ENCODE measurements around the gene ZDHHC20. TPM values are rescaled to one million over a fixed set of nuclear protein-coding genes. Genes with fewer than 3 reads are reported as not detected.

ZDHHC20 gene
- total RNA-seq, 2 experiments from 2014 or later: 98.2 to 106 TPM

- CTCF ChIA-PET: no interaction called here
- ATAC-seq: no peak
- POLR2A ChIA-PET: no interaction called here
These were observed 120.9 kb downstream of the ZDHHC20 start for GRCh38 chr13:21338156-21338555.

GRCh38 chr13:21336609-21337349 is 122.3 kb downstream of the ZDHHC20 start:
- Mint-ChIP-seq H3K4me1 (ENCODE audit: low read depth) (no peaks in the 10 kb centered on the region), H3K4me3 (no peak overlapping the region), H3K27ac (no peak overlapping the region), H3K36me3 (ENCODE audit: low read depth) (no peaks in the 10 kb centered on the region), H3K9me3 (ENCODE audit: insufficient read depth) (no peaks in the 10 kb centered on the region), H3K27me3 (ENCODE audit: low read depth) (no peaks in the 10 kb centered on the region)
- CTCF ChIA-PET: no interaction called here
- POLR2A ChIA-PET: no interaction called here
- DNase-seq (no peak), ATAC-seq (no peak)

More at GRCh38 chr13:21338156-21338555, 120.9 kb downstream of the ZDHHC20 start:
- H3K27me3 Mint-ChIP-seq (ENCODE audit: low read depth): no peaks in the 10 kb centered on the region
- no peak for DNase-seq
- no peaks in the 10 kb centered on the region for H3K36me3 Mint-ChIP-seq (ENCODE audit: low read depth)
- H3K27ac Mint-ChIP-seq: no peak overlapping the region
- peaks cover 7% of the 10 kb centered on the region for H3K4me1 Mint-ChIP-seq (ENCODE audit: low read depth)
- no peaks in the 10 kb centered on the region for H3K9me3 Mint-ChIP-seq (ENCODE audit: insufficient read depth)
- H3K4me3 Mint-ChIP-seq: no peak overlapping the region

GRCh38 chr13:21333186-21333585 is 125.9 kb downstream of the ZDHHC20 start:
- Mint-ChIP-seq H3K9me3 (ENCODE audit: insufficient read depth) (no peaks in the 10 kb centered on the region), H3K27me3 (ENCODE audit: low read depth) (no peaks in the 10 kb centered on the region), H3K4me1 (ENCODE audit: low read depth) (peaks cover 26% of the 10 kb centered on the region), H3K27ac (no peak overlapping the region), H3K36me3 (ENCODE audit: low read depth) (peaks cover 3% of the 10 kb centered on the region), H3K4me3 (no peak overlapping the region)
- CTCF ChIA-PET: interaction anchor here (0.7 kb wide), 1 partner anchor 36 kb away, joined by 3 read pairs; no protein-coding TSS in a partner anchor
- ATAC-seq (no peak), DNase-seq (no peak)
- POLR2A ChIA-PET: no interaction called here

- H3K27ac Mint-ChIP-seq: peak overlapping the region; percentile 2
- no peaks in the 10 kb centered on the region for H3K27me3 Mint-ChIP-seq (ENCODE audit: low read depth)
- no peaks in the 10 kb centered on the region for H3K9me3 Mint-ChIP-seq (ENCODE audit: insufficient read depth)
- DNase-seq (no peak), ATAC-seq (peak; percentile 61)
- H3K4me1 Mint-ChIP-seq (ENCODE audit: low read depth): peaks cover 28% of the 10 kb centered on the region
- H3K36me3 Mint-ChIP-seq (ENCODE audit: low read depth): peaks cover 8% of the 10 kb centered on the region
- ChIA-PET CTCF (interaction anchor here (2.1 kb wide), 1 partner anchor 147 kb away, joined by 5 read pairs; no protein-coding TSS in a partner anchor), POLR2A (interaction anchor here (1.7 kb wide), 1 partner anchor 13 kb away, joined by 7 read pairs; no protein-coding TSS in a partner anchor)
- no peak overlapping the region for H3K4me3 Mint-ChIP-seq
These were observed 128.8 kb downstream of the ZDHHC20 start for GRCh38 chr13:21330126-21330861.

DNA sequence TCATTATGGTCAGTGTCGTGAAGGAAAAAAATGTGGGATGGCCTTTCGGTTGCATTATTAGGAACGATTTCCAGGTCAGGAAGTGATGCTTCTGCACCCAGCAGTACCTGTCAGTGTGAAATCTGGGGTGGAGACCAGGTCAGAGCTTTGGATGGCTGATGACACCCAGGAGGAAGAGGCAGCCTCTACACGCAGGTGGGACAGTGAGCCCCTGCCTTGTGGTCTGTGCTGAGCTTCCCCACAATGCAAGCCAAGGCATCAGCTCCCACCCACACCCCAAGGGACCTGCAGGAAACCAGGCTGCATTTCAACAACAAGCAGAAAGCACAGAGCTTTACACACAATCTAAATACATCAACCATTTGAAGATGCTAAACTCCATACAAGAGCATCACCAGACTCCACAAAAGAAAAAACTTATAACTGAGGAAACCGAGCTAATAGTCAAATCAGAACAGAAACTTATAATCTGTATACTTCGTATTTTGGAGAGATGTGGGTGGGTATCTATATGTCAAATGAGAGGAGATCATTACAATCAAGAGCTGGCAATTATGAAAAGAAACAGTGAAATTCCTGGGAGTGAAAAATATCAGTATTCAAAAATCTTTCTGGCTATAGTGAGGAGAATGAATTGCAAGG is 130.1 kb downstream of the ZDHHC20 start:
- ChIA-PET CTCF (interaction anchor here (1.2 to 1.5 kb wide), 2 partner anchors 32 to 148 kb away, joined by 4 to 5 read pairs; no protein-coding TSS in a partner anchor), POLR2A (interaction anchor here (1.7 kb wide), 1 partner anchor 15 kb away, joined by 7 read pairs; no protein-coding TSS in a partner anchor)
- ATAC-seq (no peak), DNase-seq (no peak)
- H3K4me1 Mint-ChIP-seq (ENCODE audit: low read depth): peaks cover 28% of the 10 kb centered on the region
- no peaks in the 10 kb centered on the region for H3K27me3 Mint-ChIP-seq (ENCODE audit: low read depth)
- H3K36me3 Mint-ChIP-seq (ENCODE audit: low read depth): peaks cover 9% of the 10 kb centered on the region
- H3K9me3 Mint-ChIP-seq (ENCODE audit: insufficient read depth): no peaks in the 10 kb centered on the region
- H3K4me3 Mint-ChIP-seq: no peak overlapping the region
- H3K27ac Mint-ChIP-seq: no peak overlapping the region

DNA sequence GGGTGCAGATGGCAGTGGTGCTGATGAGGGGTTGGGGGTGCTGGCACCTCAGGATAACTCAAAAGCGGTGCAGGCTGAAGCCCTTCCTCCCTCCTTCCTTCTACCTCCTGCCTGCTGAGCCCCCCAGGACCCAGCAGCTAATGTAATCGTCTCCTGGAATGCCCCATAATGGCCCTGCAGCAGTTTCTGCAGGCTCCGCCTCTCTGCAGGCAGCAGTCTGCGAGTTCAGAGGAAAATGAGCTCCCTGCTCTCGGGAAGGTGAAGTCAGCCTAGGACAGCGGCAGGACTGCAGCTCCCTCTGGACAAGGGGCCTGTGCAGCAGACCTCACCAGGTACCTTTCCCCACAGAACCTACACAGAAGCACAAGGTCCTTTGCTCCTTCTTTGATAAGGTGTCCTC is 130.9 kb downstream of the ZDHHC20 start:
- no peak overlapping the region for H3K4me3 Mint-ChIP-seq
- DNase-seq (no peak), ATAC-seq (no peak)
- H3K9me3 Mint-ChIP-seq (ENCODE audit: insufficient read depth): no peaks in the 10 kb centered on the region
- H3K4me1 Mint-ChIP-seq (ENCODE audit: low read depth): peaks cover 28% of the 10 kb centered on the region
- no peak overlapping the region for H3K27ac Mint-ChIP-seq
- POLR2A ChIA-PET: interaction anchor here (1.7 kb wide), 1 partner anchor 15 kb away, joined by 7 read pairs; no protein-coding TSS in a partner anchor
- peaks cover 9% of the 10 kb centered on the region for H3K36me3 Mint-ChIP-seq (ENCODE audit: low read depth)
- CTCF ChIA-PET: interaction anchor here (1.5 kb wide), 1 partner anchor 149 kb away, joined by 5 read pairs; no protein-coding TSS in a partner anchor
- H3K27me3 Mint-ChIP-seq (ENCODE audit: low read depth): no peaks in the 10 kb centered on the region

- POLR2A ChIA-PET: no interaction called here
- Mint-ChIP-seq H3K9me3 (ENCODE audit: insufficient read depth) (no peaks in the 10 kb centered on the region), H3K27me3 (ENCODE audit: low read depth) (no peaks in the 10 kb centered on the region), H3K27ac (no peak overlapping the region), H3K36me3 (ENCODE audit: low read depth) (peaks cover 9% of the 10 kb centered on the region), H3K4me1 (ENCODE audit: low read depth) (peaks cover 28% of the 10 kb centered on the region), H3K4me3 (no peak overlapping the region)
- CTCF ChIA-PET: no interaction called here
- DNase-seq: no peak
- ATAC-seq: peak; percentile 36
These were observed 132.7 kb downstream of the ZDHHC20 start for GRCh38 chr13:21326155-21327031.

GRCh38 chr13:21324803-21325202 is 134.3 kb downstream of the ZDHHC20 start:
- Mint-ChIP-seq H3K27me3 (ENCODE audit: low read depth) (no peaks in the 10 kb centered on the region), H3K9me3 (ENCODE audit: insufficient read depth) (no peaks in the 10 kb centered on the region), H3K4me1 (ENCODE audit: low read depth) (peaks cover 15% of the 10 kb centered on the region), H3K4me3 (no peak overlapping the region), H3K36me3 (ENCODE audit: low read depth) (peaks cover 9% of the 10 kb centered on the region), H3K27ac (no peak overlapping the region)
- DNase-seq (no peak), ATAC-seq (no peak)
- ChIA-PET CTCF (no interaction called here), POLR2A (no interaction called here)

- Mint-ChIP-seq H3K9me3 (ENCODE audit: insufficient read depth) (no peaks in the 10 kb centered on the region), H3K4me3 (no peak overlapping the region), H3K36me3 (ENCODE audit: low read depth) (peaks cover 12% of the 10 kb centered on the region), H3K27ac (no peak overlapping the region), H3K4me1 (ENCODE audit: low read depth) (peaks cover 2% of the 10 kb centered on the region), H3K27me3 (ENCODE audit: low read depth) (no peaks in the 10 kb centered on the region)
- POLR2A ChIA-PET: no interaction called here
- DNase-seq (no peak), ATAC-seq (no peak)
- CTCF ChIA-PET: no interaction called here
These were observed 136.1 kb downstream of the ZDHHC20 start for GRCh38 chr13:21322988-21323387.

Measured in activated CD8-positive, alpha-beta T cell treated with anti-CD3 and anti-CD28 coated beads, Interleukin-2, amount 10 ng/mL, durations not matched to agents 7 days and 5 days (primary cell).